NCI-H524 (cell line): ENCODE measurements around the gene GPC6.
"Not testable (repeated sequence)": the region's sequence is repeated elsewhere in the genome, so short reads cannot be mapped to it uniquely, and the experiment has no call there.

Source experiments
- DNase-seq, 2 experiments: peaks; one replicate each; lab custom pipeline; 2025; lab: John Stamatoyannopoulos, UW

The GPC6 gene

DNA sequence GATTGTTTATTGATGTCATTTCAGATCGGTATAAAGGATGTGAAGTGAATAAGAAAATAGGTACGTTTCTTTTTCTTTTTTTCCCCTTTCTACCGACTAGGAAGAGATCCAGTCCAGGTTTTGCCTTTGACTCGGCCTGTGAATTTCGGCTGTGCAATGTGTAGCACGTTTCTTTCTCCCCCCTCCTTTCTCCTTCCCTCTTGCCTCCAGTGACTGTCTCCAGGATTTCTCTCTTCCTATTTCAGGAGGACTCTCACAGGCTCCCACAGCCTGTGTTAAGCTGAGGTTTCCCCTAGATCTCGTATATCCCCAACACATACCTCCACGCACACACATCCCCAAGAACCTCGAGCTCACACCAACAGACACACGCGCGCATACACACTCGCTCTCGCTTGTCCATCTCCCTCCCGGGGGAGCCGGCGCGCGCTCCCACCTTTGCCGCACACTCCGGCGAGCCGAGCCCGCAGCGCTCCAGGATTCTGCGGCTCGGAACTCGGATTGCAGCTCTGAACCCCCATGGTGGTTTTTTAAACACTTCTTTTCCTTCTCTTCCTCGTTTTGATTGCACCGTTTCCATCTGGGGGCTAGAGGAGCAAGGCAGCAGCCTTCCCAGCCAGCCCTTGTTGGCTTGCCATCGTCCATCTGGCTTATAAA lies at the start of gene GPC6:
TSS of gene GPC6 (plus strand) at position 185 of the 657 bp plus-strand sequence.
- peak; percentile 92 for DNase-seq

DNA sequence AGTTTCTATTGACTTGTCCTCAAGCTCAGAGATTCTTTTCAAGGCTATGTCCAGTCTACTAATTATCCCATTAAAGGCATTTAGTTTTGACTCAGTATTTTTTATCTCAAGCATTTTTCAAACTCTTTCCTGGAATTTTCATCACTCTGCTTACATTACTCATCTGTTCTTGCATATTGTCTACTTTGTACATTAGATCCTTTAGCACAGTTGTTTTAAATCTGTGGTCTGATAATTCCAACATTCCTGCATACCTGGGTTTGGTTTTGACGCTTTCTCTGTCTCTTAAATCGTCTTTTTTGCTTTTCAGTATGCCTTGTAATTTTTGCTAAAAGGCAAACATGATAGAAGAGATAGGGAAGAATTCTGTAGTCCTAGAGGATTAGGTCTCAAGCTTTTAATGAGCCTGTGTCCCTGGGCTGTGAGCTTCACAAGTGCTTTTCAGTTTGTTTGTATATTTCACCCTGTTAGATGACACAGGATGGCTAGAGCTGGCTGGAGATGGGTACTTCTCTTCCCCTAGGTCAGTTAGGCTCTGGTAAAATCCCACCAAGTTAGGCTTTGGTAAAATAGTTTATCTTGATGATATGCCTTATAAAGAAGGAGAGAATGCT lies 46.1 kb upstream of the GPC6 start:
- DNase-seq = no peak

DNA sequence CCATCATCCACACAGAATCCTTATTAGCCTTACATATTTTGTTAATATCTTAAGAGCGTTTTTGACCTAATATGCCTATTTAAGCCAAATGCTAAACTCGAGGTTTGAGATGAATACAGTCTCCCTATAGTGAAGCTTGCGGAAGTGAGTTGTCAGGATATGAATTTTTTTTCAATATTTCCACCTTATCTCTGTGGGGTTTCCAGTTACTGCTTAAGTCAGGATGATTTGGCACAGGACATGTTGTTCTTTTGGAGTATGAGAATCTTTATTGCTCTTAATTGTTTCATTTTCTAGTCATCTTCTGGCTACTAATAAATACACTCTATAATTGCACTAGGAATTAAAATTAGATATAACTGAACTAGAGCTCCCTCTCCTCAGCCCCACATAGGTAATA lies 44.2 kb upstream of the GPC6 start:
- DNase-seq = no peak

DNA sequence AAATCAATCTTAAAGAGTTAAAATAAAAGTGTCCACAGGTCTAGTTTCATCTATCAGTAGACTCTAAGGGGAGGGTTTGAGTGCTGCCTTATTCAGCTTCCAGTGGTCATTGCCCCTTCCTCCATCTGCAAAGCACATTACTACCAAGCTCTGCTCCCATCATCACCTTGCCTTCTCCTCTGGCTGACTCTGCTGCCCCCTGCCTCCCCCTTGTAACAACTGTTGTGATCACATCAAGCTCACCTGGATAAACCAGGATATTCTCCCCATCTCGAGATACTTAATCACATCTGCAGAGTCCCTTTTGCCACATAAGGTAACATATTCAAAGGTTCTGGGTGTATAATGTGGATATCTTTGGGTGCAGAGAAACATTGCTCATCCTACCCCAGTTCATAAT lies 43.3 kb upstream of the GPC6 start:
- peak in 1 of 2 experiments; percentile 3 for DNase-seq

DNA sequence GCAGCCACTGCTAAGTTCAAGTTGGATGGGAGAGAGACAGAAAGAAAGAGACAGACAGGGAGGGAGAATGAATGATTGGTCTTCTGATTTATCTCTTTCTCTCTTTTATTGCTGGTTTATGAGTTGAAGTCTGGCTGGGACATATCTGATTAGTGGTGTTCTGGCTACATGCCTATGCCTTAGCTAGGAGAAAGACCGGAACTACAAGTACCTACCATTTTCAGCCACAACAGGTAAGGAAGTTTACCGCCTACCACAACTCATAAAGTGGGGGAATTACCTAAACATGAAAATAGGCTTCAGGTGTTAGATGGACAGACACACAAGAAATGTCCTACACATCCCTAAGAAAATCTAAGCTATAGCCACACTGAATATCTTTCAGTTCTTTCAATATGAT lies 36.6 kb upstream of the GPC6 start:
- no peak for DNase-seq

DNA sequence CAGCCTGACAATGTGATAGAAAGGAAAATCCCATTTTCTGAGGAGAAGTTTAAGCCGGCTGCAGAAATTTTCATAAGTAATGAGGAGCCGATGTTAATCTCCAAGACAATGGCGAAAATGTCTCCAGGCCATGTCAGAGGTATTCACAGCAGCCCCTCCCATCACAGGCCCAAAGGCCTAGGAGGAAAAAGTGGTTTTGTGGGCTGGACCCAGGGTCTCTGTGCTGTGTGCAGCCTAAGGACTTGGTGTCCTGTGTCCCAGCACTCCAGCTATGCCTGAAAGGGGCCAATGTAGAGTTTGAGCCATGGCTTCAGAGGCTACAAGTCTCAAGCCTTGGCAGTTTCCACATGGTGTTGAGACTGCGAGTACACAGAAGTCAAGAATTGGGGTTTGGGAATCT lies 32.9 kb upstream of the GPC6 start:
- no peak for DNase-seq

DNA sequence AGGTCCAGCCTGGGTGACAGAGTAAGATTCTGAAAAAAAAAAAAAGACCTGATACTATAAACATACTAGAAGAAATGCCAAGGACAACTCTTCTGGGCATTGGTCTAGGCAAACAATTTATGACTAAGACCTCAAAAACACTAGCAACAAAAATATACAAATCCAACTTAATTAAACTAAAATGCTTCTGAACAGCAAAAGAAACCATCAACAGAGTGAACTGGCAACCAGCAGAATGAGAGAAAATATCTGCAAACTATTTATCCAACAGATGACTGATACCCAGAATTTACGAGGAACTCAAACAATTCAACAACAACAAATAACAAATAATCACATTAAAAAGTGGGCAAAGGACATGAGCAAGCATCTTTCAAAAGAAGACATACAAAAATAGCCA lies 26.8 kb upstream of the GPC6 start:
- DNase-seq = no peak

DNA sequence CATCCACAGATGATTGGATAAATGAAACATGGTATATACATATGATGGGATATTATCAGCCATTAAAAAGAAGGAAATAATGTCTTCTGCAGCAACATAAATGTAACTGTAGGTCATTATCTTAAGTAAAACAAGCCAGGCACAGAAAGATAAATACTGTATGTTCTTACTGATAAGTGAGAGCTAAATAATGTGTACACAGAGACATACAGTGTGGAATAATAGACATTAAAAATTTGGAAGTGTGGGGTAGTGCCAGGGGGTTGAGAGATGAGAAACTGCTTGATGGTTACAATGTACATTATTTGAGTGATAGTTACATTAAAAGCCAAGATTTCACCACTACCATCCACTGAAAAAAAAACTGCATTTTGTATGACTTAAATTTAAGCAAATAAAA lies 26.0 kb upstream of the GPC6 start:
- DNase-seq = no peak

DNA sequence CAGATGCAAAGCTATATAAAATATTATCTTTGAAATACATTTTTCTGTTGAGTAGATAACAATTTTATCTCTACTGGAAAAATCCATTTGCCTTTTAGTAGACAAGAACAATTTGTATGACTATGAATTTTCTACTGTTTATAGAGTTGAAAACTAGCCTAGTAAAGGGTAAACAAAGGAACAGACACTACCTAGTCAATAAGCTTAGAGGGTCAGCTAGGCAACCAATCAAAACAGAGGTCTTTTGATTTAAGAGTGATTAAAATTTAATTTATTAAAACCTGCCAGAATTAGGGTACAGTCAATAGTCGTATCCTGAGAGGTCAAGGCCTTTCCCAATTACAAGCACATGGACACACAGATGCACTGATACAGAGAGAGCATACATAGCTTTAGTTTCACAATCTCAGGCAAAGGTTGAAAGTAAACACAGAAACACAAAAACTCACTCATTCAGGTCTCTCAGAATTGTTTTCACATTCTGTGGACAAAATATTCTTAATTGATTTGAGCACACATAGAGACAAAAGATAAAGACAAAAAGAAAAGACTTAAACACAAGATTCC lies 24.5 kb upstream of the GPC6 start:
- DNase-seq = no peak

DNA sequence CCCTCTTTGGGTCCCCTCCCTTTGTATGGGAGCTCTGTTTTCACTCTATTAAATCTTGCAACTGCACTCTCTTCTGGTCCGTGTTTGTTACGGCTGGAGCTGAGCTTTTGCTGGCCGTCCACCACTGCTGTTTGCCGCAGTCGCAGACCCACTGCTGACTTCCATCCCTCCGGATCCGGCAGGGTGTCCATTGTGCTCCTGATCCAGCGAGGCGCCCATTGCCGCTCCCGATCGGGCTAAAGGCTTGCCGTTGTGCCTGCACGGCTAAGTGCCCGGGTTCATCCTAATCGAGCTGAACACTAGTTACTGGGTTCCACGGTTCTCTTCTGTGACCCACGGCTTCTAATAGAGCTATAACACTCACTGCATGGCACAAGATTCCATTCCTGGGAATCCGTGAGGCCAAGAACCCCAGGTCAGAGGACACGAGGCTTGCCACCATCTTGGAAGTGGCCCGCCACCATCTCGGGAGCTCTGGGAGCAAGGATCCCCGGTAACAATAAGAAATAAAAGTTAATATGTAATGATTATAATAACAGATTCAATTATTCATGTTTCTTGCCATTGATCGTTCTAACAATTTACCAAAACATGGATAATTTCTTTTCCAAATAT lies 19.7 kb upstream of the GPC6 start:
- DNase-seq = not testable (repeated sequence)

DNA sequence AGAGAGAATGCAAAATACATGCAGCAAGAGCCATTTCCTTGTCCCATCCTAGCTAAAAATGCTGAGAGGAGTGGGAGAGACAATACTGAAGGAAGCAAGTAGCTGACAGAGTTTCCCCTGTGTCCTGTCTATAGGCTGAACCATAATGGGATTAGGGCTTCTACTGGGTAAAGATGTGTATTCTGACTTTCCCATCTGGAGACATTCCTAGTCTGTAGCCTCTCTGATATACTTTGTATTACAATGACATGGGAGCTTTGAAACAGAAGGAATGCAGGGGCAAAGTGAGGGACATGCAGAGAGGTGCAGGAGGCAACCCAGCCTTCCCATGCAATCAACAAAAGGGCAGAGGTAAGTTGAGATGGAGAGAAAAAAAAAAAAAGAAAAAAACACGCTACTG lies 10.5 kb upstream of the GPC6 start:
- no peak for DNase-seq

DNA sequence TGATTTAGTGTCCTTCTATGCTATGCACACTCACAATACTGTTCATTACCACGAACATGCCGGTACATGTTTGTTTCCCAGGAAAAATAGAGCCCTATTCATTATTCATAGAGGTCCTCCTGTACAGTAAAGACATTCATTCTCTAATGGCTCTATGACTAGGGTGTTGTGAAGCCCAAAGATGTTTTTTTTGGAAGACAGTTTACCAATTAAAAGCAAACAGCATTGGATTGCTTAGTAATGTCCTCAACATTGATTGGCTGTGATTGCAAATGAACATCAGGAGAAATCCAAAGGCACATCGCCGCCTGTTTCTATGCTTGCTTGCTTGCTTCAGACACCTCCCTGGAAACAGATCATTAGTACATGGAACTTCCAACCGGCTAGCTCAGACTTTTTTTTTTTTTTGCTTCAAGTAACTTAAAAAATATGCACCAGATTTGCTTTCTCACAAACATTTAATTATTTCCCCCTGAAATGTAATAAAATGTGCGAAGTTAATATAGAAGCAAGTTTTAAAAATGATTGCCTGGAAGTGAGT lies 8.8 kb upstream of the GPC6 start:
- no peak for DNase-seq

DNA sequence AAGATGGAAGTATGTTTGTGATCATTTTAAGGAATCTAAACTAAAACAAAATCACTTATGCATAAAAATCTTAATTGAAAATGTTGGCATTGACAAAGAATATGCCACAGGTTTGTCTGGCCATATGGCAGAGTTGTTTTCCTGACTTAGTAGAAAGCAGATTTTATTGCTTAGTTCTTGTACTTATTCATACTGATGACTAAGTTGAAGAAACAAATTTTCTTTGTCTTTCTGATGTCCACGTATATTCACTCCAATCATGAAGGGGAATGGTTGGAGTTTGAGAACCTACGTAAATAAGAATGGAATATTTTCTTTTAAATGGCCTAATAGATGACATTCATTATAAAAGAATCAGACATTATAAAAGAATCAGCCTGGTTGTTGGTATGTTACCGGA lies 8.0 kb upstream of the GPC6 start:
- DNase-seq = no peak

DNA sequence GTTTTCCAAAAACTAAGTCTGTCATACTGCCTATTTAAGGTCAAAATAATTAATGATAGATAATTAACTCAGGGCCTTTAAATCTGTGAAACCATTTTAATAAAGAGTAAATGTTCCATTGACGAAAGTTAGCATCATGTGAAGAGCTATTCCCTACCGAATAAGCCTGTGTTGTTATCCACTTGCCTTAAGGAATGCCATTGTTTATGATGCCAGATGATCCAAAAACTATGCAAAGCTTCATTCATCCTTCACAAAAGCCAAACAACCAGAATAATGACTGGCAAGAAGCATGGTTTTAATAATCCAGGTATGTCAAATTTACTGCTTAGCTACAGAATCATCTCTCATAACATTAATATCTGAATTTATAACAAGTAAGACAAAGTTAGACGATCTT lies 6.5 kb upstream of the GPC6 start:
- DNase-seq = no peak

DNA sequence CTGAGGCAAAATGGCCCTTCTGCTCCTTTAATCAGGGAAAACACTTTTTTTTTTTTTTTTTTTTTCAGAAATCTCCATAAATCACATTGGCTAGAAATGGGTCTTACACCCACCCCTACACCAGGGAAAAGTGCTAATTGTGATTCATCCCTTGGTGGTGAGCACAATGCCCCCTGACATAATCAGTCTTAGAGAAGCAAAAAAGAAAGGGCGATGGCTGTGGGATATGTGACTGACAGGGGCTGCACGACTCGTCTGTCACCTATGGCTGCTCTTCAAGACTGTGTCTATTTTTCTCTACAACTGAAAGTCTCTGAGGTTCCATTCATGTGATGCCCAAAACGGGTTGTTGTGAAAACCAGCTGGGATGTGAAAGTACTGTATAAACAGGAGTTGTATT lies 3.6 kb upstream of the GPC6 start:
- DNase-seq = no peak

DNA sequence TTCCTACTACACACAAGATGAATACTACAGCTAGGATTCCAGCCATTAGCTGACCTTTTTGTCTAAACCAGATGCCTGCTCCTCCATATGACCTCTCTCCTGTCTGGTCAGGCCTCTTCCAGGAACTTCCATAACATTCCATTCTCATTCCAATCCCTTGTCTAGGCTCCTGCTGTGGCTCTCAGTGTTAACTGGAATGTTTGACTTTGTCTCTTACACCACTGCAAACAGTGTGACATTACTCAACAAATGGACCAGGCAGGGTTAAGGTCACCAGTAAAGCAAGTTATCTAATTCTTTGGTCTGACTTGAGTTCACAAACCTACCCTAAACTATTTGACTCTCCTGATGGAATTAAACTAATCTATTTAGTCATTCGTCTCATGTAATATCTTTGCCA lies 2.1 kb upstream of the GPC6 start:
- DNase-seq = no peak

DNA sequence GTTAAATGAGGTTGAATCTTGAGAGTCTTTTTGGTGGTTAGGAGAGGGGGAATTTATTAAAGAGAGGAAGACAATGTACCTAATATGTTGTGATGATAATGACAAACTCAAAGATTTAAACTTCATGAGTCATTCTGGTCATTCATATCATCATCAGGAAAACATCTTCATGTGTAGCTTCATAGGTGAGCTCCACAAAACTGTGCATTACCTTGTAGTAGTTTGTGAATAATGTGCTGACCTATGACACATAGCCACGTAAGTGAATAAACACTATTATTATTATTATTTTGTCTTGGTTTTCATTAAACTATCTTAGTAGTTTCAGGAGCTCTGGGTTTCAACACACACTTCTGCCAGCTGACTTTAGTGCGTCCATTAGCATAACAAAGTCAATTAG lies 997 bp upstream of the GPC6 start:
- no peak for DNase-seq

DNA sequence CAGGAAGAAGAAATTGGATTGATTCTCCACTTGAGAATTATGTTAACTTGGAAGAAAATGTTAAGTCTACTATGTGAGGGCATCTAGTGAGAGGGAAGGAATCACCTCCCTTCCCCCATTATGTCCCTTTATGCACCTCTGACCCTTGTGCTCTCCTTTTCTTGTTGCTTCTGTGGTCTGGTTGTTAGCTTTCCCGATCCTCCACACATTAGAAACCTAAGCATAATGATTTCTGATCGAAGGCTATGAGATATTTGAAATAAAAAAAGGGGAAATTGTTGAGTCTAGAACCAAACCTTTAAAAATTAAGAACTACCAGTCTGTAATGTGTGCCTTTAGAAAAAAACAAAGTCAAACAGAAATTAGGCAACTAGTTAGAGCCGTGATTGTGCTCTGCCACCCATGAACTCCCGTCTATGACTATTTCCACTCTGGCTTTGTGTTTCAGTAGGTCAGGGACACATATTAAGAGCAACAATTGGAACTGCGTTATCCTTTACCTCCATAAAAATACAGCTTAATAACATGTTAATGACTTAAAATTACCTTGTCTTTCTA lies 463 bp upstream of the GPC6 start:
- peak in 1 of 2 experiments; percentile 65 for DNase-seq

DNA sequence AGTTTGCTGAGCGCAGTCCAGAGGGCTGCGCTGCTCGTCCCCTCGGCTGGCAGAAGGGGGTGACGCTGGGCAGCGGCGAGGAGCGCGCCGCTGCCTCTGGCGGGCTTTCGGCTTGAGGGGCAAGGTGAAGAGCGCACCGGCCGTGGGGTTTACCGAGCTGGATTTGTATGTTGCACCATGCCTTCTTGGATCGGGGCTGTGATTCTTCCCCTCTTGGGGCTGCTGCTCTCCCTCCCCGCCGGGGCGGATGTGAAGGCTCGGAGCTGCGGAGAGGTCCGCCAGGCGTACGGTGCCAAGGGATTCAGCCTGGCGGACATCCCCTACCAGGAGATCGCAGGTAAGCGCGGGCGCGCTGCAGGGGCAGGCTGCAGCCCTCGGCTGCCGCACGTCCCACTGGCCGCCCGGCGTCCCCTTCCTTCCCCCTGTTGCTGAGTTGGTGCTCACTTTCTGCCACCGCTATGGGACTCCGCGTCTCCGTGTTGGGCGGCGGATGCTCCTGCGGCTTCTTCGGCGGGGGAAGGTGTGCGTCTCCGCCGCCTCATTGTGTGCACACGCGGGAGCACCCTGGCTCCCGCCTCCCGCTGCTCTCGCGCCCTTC lies 772 bp downstream of the GPC6 start:
- DNase-seq = peak; percentile 66 to 75

DNA sequence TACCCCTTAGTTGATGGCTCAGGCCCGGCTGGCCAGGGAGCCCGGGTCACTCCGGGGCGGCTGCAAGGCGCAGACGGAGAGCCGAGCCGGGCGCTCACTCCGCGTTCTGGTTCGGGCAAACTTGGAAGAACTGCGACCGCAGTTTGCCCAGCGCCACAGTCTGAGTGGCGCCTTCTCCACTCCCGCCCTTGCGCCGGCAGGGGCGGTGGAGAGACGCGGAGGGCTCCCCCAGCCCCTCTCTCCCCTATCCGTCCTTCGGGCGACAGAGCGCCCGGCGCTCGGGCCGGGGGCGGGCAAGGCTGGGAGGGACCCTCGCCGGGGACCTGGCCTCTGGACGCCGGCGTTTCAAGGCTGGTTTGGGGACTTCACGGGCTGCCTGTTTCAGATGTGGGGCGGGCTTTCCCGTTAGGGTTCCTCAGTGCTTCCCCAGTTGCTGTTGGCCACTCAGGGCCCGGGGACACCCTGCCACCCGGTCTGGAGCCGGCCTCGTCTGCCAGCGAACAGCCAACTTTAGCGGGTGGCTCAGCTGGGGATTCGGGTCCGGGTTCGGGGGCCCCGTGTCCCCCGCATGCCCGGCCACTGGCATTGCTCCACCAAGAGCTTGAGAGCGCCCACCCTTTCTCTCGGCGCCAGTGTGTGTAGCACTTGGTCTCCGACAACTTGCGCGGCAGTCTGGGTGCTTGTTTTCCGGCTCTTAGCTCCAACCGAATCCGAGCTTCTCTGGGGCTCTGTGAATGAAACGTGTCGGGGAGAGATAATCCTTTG lies 1.5 kb downstream of the GPC6 start:
- peak; percentile 89 to 93 for DNase-seq

DNA sequence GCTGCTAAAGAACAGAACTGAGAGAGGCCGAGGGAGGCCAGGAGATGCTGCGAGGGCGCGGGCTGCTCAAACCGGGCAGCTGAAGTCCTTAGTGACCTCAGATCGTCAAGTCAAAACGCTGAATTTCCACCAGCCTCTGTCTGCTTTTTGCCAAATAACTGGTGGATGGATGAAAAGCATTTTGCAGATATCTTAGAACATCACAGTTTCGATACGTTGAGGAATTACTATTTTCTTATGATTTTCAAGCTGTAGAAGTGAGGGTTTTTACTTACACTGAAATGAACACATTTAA lies 2.0 kb downstream of the GPC6 start:
- no peak for DNase-seq
